ENCODE data around the gene CD300LD.
"Not testable (repeated sequence)": the region's sequence is repeated elsewhere in the genome, so short reads cannot be mapped to it uniquely, and the experiment has no call there.

Gene CD300LD

DNA sequence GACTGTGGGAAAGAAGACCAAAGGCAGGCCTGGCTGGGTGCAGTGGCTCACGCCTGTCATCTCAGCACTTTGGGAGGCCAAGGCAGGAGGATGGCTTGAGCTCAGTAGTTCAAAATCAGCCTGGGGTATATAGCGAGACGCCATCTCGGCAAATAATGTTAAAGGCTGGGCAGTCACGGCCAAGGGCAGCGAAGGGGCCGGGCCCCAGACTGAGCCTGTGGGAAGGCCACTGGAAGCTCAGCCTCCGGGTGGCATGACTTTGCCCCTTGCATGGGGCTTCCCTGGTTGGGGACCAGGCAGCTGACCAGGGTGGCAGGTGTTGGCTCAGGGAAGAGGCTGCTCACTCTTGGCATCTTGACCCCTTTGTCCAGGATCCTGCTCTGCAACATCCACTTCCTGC, 14.0 kb upstream of the CD300LD start:
- DNase-seq (ENCODE audit: low read depth), result no peak

DNA sequence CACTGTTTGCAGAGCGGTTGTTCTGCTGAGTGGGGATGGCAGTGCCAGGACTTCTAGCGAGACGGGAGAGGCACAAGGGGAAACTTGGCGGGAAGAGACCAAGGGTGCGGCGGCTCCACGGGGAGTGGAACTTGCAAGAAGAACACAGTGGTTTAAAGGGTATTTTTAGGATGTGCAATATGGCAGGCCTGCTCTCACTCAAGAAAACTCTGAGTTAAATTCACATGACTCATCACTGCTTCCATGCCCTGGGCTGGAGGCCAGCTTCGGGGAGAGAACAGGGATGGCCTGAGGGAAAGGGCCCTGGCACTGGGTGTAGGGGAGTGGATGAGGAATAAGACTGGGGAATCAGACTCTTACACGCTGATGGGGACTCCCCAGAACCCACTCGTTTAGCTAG, 13.3 kb upstream of the CD300LD start:
- no peak for DNase-seq (ENCODE audit: low read depth)

DNA sequence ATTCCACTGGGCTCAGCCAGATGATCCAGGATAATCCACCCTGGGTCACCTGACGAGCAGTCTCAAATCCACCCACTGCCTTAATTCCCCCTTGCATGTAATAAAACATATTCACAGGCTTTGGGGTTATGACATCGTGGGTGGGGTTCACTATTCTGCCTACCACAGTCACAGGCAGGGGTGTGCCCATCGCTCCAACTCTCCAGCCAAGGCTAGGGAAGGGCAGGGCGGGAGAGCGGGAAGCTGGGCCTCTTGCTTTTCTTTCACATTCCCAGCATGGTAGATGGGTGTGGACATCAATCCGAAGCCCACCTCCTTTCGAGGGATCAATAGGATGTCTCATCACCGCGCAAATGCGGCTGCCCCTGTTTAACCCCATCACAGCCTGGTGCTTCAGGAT, 12.7 kb upstream of the CD300LD start:
- DNase-seq (ENCODE audit: low read depth), result no peak

DNA sequence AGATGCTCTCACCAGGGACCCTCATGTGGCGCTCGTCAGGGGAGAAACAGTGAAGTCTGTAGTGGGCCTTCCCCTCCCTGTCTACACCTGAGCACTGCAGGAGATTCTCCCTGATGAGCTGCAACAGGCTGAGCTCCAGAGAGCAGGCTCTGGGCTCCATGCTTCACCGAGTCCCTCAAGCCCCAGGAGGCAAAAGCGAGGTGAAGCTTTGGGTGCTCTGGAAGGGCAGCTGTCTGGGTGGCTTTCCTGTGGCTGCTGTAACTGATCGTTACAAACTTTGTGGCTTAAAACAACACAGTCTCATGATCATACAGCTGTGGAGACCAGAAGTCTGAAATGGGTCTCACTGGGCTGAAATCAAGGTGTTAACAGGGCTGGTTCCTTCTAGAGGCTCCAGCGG, 12.1 kb upstream of the CD300LD start:
- no peak for DNase-seq (ENCODE audit: low read depth)

DNA sequence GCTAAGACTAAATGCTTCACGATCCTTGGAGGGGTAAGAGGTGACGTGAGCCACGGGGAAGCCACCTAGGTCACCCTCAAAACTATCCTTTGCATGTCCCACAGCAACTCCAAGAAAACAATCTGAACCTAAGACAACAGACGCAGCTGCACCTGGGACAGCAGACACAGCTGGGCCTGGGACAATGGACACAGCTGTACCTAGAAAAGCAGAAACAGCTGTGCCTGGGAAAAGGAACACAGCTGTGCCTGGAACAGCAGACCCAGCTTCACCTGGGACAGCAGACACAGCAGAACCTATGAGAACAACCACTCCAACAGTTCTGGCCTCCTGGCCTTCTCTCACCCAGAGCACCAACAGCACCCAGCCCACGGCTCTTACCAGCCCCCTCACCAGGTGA, 11.7 kb upstream of the CD300LD start:
- no peak for DNase-seq (ENCODE audit: low read depth)

DNA sequence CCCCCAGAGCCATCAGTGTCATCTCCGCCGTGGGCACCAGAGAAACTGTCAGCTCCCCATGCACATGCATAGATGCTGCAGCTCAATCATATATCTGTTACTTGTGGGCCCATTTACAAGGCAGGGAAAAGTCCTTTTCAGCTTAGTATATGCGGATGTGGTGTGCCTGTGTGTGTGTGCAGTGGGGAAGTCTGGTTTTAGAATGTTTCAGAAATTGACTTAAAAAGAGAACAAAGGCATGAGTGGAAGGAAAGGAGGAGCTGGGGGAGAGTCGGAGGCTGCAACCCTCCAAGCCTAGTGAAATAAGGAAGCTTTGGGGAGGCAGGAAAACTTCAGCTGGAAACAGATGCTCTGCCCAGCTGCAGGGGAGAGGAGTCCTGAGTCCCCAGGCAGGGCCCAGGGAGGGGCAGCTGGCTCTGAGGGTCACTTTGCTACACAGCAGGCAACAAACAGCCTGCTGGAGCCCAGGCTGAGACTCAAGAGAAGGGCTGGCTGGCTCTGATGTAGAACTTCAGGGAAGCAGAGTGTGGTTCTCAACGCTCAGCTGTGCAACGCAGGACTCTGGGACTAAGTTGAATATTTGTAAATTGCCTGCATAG, 11.1 kb upstream of the CD300LD start:
- no peak for DNase-seq (ENCODE audit: low read depth)

DNA sequence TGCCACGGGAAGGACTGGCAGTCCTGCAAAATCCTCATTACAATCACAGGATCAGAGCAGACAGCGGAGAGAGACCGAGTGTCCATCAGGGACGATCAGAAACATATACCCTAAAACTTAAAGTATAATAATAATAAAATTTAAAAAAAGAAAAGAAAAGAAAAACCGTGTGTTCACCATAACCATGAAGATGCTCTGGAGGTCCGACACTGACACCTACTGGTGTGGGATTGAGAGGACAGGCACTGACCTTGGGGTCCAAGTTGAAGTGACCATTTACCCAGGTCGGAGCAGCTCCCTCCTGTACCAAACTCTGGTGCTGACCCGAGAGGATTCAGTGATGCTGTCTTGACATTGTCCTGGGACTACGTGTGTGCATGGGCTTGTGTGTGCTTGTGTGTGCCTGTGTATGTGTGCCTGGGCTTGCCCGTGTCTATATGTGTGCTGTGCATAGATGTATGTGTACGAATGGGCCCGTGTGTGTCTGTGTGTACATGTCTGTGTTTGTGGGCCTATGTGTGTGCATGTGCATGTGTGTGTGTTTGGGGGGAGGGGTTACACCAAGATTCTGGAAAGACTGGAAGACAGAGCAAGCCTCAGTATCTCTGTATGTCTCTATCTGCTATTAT, 10.0 kb upstream of the CD300LD start:
- DNase-seq (ENCODE audit: low read depth), result no peak

DNA sequence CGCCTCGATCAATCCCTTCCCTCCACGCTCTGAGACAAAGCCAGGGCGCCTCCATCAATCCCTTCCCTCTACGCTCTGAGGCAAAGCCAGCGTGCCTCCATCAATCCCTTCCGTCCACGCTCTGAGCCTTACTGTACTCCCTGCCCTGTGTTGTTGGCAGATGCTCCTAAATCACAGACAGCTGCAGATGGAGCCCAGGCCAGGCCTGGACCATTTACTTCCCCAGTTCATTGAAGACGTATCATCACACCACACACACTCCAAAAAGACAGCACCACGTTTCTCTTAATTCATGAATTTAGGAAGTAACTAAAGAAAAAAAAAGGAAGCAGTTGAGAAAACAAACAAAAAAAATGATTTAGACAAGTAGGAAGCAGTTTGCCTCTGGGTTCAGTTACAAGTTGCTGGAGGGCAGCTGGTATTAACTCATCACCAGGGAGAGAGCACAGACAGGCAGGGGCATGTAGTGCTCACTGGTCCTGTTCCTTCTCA, 7.4 kb upstream of the CD300LD start:
- no peak for DNase-seq (ENCODE audit: low read depth)

DNA sequence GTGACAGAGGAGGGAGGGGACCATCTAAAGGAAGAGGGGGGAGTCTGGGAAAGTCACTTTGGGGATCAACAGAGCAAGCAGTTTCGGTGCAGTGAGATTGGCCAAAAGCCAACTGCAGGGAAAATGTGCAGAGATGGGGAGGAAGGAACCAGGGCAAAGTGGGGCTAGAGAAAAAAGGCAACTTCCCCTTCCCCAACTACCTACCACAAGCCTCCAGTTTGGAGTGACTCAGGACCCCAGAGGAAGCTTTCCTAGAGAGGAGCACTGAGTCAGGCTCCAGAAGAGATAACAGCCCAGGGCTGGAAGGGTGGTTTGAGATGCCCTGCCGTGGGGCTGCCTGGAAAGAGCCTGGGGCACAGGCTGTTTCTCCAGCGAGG, 6.9 kb upstream of the CD300LD start:
- no peak for DNase-seq (ENCODE audit: low read depth)

DNA sequence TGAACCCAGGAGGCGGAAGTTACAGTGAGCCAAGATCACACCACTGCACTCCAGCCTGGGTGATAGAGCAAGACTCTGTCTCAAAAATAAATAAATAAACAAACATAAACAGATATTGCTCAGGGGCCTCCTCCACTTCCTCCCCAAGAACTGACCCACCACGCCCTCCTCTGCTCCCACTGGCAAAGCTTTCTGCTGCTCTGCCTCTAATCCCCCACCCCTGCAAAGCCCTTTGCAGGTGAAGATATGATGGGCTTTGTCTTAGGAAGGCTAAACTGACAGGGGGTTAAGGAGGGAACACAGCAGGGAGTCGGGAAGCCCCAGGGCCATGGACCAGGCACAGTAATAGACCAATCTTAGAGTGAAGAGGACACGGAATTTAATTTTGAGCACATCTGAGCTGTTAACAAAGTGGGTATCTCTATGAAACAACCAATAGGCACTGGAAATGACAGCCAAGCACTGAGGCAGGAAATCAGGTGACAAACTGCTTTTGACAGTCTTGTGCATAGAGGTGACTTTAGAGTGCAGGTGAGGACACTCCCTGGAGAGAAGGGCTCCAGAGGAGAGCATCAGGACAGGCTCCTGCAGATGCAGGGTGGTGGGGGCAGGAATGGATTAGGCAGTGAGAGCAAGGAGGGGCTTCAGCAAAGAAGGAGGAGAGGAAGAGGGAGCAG, 6.4 kb upstream of the CD300LD start:
- no peak for DNase-seq (ENCODE audit: low read depth)

DNA sequence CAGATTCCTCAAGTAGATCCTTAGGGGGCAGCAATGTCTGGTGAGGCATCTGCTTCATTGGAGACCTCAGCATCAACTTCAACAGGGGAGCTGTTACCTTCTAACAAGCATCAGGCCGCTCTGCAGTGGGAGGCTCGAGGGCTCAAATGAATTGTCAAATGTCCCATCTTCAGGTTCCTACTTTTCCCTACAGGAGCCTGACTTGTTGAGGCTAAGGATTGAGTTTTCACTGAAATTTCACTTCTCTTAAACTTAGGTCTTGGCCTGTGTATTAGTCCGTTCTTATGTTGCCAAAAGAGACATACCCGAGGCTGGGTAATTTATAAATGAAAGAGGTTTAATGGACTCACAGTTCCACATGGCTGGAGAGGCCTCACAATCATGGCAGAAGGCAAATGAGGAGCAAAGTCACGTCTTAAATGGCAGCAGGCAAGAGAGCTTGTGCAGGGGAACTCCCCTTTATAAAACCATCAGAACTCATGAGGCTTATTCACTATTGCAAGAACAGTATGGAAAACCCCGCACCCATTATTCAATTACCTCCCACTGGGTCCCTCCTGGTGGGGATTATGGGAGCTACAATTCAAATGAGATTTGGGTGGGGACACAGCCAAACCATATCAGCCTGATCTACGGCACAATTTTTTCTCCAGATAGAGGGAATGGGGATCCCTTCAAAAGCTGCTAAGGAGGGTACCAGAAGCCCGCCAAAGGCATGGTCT, 5.1 kb upstream of the CD300LD start:
- no peak for DNase-seq (ENCODE audit: low read depth)

DNA sequence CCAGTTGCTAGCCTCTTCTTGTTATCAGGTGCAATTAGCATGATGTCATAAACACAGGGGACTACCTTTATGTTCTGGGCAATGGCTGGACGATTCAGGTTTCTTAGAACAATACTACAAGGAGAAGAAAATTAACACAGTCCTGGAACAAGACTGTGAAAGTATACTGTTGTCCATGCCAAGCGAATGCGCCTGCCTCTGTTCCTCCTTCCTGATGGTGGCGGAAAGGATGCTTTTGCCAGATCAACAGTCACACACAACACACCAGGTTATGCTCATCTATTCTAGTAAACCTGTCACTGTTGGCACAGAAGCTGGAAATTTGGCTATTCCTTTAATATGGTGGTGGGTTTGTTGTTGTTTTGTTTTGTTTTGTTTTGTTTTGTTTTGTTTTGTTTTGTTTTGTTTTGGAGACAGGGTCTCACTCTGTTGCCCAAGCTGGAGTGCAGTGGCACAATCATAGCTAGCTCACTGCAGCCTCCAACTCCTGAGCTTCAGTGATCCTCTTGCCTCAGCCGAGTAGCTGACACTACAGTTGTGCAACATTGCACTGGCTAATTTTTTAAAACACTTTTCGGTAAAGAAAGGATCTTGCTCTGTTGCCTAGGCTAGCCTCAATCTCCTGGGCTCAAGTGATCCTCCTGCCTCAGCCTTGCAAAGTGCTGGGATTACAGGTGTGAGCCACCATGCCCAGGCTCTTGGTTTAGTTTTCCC, 3.1 kb upstream of the CD300LD start:
- no peak for DNase-seq (ENCODE audit: low read depth)

DNA sequence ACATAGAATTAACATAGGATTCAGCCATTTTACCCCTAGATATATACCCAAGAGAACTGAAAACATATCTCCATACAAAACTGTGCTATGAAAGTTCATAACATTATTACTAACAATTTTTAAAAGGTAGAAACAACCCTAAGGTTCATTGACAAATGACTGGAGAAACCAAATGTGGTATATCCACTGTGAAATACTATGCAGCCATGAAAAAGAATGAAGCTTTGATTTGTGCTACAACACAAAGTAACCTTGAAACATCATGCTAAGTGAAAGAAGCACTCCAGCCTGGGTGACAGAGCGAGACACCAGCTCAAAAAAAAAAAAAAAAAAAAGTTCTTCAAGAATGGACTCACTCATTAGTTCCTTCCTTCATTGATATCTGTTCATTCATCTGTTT, 580 bp downstream of the CD300LD start:
- DNase-seq (ENCODE audit: low read depth), result no peak

DNA sequence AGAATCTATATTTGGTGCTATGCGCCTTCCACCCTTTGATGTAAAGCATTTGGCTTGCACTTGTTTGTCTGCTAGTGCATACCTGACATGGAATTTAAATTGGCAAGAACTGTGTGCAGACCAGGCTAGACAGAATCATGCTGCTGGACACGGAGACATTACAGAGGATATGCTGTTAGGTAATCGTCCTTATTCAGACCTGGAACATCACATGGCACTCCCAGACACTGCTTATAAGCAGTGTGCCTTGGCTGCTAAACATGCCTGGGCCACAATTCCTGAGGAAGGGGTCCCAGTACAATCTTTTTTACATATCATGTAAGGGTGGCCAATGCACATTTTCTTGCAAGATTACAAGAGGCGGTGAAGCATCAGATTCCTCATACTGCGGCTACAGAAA, 6.4 kb downstream of the CD300LD start:
- no peak for DNase-seq (ENCODE audit: low read depth)

DNA sequence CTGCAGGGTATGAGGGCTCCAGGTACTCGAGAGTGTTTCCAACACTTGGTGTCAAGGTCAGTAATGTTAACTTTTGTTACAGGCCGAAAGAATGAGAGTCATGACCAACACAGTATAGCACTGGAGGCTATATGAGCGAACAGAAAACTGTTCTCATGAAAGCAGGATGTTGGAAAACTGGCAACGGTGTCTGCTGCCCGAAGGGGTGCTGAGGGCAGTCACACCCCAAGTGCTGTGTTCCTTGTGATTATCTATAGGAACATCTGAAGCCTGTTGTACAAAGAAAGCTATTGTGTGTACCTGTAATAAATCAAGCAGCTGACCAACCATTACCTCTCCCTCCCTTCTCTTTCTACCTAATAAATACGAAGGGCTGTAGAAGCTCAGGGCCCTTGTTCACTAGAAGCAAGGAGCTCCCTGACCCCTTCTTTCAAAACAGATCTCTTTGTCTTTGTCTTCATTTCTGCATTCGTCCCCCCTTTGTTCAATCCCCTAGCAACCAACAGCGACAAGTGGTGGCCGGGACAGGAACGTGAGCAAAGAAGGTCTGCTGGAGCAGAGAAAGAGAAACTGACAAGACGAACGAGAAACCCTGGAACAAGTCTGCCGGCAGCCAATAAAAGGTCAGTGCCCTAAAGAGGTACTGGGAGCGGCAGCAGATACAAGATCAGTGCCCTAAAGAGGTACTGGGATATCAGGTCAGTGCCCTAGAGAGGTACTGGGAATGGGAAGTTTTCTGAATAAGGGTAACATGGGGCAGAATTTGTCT, 7.6 kb downstream of the CD300LD start:
- no peak for DNase-seq (ENCODE audit: low read depth)

DNA sequence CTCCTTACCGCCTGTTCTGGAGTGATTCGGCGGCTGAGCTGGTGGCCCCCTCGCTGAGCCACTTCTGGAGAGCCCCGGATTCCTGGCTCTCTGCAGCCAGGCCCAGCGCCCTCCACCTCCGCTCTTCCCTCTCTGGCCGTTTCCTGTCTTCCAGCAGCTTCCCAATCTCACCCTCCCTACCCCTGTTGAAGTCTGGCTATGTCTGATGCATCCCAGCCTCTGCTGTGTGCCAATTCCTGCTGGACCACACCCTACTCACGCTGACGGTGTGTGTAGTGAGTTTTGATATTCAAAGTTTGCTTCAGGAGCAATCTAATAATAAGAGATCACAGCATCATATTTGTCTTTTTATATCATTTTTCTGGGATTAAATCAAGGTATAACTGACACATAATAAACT, 9.4 kb downstream of the CD300LD start:
- no peak for DNase-seq (ENCODE audit: low read depth)

DNA sequence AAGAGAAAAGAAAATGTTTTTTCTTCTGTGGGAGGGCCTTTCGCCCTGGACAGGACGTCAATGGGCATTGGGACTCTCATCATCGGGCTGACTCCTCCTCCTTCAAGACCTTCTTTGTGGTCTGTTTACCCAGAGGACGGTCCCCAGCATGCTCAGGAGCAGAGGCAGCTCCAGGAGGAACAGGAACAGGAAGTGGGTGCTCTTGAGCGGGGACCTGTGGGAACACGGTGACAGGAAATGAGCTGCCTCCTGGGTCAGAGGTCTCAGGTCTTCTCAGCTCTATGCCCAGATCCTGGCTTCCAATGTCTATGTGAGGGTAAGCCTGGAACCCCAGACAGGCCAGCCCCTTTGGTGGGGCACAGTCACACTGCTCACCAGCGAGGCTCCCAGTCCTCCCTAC, 12.2 kb downstream of the CD300LD start:
- DNase-seq (ENCODE audit: low read depth), result no peak

DNA sequence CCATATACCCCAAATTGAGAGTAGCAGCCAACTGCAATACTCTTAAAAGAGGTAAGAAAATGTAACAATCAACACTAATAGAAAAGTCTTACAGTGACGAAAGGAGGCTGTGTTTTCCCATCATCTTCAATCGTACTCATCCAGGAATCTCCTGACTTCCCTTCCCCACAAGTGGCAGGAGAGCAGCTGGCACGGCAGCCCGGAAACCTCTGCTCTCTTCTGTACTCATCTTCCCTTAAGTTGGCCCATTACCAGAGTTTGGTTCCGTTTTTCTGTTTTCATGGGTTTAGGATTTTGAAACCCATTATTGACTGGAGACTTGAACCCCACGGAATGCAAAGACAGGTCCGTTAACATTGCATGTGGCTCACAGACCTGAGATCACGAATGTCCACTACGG, 13.1 kb downstream of the CD300LD start:
- DNase-seq (ENCODE audit: low read depth), result no peak

DNA sequence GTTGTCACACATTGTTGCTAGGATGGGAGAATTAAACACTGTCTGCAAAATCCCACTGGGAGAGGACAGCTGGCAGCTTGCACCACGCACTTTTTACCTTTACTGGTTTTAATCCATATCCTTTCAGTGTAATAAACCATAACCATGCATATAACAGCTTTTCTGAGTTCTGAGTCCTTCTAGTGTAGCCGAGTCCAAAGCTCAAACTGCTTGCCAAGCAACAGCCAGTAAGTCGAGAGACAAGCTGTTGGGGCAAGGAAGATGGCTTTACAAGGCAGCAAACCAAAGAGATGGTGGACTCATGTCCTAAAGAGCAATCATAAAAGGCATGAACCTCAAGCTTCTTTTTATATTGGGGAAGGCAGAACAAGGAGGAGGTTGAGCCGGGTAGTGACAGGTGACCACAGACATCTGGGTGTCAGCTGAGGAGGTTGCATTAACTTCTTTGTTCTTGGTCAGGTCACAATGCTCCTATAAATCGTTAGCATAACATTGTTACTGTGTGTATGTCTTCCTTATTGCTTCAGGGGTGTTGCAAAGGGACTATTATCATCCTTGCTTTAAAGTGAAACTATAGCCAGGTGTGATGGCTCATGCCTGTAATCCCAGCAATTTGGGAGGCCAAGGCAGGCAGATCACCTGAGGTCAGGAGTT, 17.5 kb downstream of the CD300LD start:
- DNase-seq (ENCODE audit: low read depth), result no peak

DNA sequence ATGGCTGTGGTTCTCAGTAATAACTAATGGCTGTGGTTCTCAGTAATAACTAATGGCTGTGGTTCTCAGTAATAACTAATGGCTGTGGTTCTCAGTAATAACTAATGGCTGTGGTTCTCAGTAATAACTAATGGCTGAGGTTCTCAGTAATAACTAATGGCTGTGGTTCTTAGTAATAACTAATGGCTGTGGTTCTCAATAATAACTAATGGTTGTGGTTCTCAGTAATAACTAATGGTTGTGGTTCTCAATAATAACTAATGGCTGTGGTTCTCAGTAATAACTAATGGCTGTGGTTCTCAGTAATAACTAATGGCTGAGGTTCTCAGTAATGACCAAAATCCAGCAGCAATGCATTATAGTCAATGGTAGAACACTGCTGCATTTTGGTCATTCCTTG, 18.4 kb downstream of the CD300LD start:
- not testable (repeated sequence) for DNase-seq (ENCODE audit: low read depth)

DNA sequence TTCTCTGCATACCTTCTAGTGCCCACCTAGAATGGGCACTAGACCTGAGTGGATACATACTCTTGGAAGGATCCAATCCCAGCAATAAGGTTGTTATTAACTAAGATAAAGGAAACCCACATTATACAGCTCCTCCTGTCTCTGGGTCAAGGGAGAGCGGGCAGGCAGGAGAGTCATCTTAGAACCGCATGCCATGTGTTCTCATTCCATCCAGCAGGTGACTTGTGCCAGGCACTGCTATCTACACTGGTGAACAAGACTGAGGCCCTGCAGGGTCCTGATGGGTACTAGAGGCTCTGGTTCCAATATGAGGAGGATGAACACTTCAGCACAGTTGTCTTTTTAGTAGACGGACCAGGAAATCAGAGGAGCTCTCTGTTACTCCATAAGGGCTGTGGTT, 18.9 kb downstream of the CD300LD start:
- DNase-seq (ENCODE audit: low read depth), result no peak
